K562 (cell line): ENCODE data around the gene ALG9. TPM values are rescaled to one million over a fixed set of nuclear protein-coding genes. Genes with fewer than 3 reads are reported as not detected.

ENCODE experiments used
- ATAC-seq: fragments of 200-7000 bp; cut with Tn5 transposase; 3 replicates; pipeline ENCODE4 v1.9.1; 2020; ENCODE audit warnings: moderate library complexity
- BruUV-seq: library from RNA; stranded (reverse); fragments of 400-500 nt; replicated peaks from 2 replicates; lab custom pipeline; 2021; lab: Mats Ljungman, UMichigan
- CTCF ChIA-PET: fragments of 300-600 bp; formaldehyde crosslinking; extraction: SDS; loops from one replicate; lab custom pipeline; 2021; ENCODE audit warnings: low intra/inter-chr PET ratio; lab: Yijun Ruan, JAX
- POLR2A ChIA-PET: fragments of 300-600, 350-650 bp; sonication (Branson Sonifier 250); formaldehyde crosslinking; extraction: SDS; loops from one replicate; lab custom pipeline; 2021; ENCODE audit warnings: antibody characterized with exemption, inconsistent platforms; lab: Yijun Ruan, JAX
- DNase-seq, 4 experiments: peaks; one replicate each; pipeline versions ENCODE4 v3.0.0 to v3.0.0-alpha.2; 2011 to 2018; ENCODE audit warnings: low spot score in 3 of 4, mixed read lengths in 3 of 4; ENCODE audit errors: extremely low read depth in 1 of 4
- FAIRE-seq: peaks from 2 replicates; lab custom pipeline; 2011; peaks lifted over from hg19 to GRCh38; lab: Jason Lieb, UNC
- H2AFZ ChIP-seq: 2 replicates; pipeline ENCODE4 v1.6.0; 2011; ENCODE audit warnings: low read depth, low read length, control low read depth, inconsistent platforms
- H3K27ac ChIP-seq: fragments of 200-600 bp; 3 replicates; pipeline ENCODE4 v1.8.0; 2011; ENCODE audit warnings: low read depth, mild to moderate bottlenecking, control low read depth, inconsistent platforms, low read length, moderate library complexity, mixed read lengths; ENCODE audit errors: extremely low read depth
- H3K27me3 ChIP-seq, 2 experiments: fragments of 300-600 bp in 1 of 2; 2 replicates in 1 of 2; 3 replicates in 1 of 2; pipeline versions ENCODE4 v1.6.0 to v1.8.0; 2011; ENCODE audit warnings: inconsistent platforms in 2 of 2, low read length in 2 of 2, mild to moderate bottlenecking in 1 of 2, mixed read lengths in 1 of 2, moderate library complexity in 1 of 2; ENCODE audit not compliant: control insufficient read depth in 2 of 2, insufficient read depth in 2 of 2
- H3K36me3 ChIP-seq: fragments of 300-600 bp; 3 replicates; pipeline ENCODE4 v1.8.0; 2011; ENCODE audit warnings: mild to moderate bottlenecking, low read length, inconsistent platforms; ENCODE audit not compliant: control insufficient read depth, insufficient read depth
- H3K4me1 ChIP-seq, 2 experiments: fragments of 200-600 bp in 1 of 2; replicated peaks in 1 of 2; 2 replicates in 1 of 2; 3 replicates in 1 of 2; pipeline versions ENCODE4 v1.5.1 to v1.8.0; 2011; ENCODE audit warnings: inconsistent platforms in 2 of 2, low read length in 2 of 2, mild to moderate bottlenecking in 1 of 2, mixed read lengths in 1 of 2, moderate library complexity in 1 of 2; ENCODE audit not compliant: control insufficient read depth in 2 of 2, insufficient read depth in 2 of 2
- H3K4me2 ChIP-seq: 2 replicates; pipeline ENCODE4 v1.6.1; 2011; ENCODE audit warnings: low read length, control low read depth, inconsistent platforms, mixed read lengths; ENCODE audit not compliant: insufficient read depth
- H3K4me3 ChIP-seq: fragments of 200-600 bp; sonication (generic), shearing (Covaris generic); 2 replicates; pipeline ENCODE4 v1.5.1; 2016; ENCODE audit warnings: control low read depth, inconsistent platforms
- H3K79me2 ChIP-seq: fragments of 200-600 bp; 3 replicates; pipeline ENCODE4 v1.8.0; 2011; ENCODE audit warnings: low read length, inconsistent platforms; ENCODE audit not compliant: control insufficient read depth, insufficient read depth
- H3K9ac ChIP-seq, 2 experiments: 2 replicates each; pipeline versions ENCODE4 v1.6.0 to v1.6.1; 2011; ENCODE audit warnings: low read depth in 2 of 2, low read length in 2 of 2, control low read depth in 1 of 2, inconsistent platforms in 1 of 2, mild to moderate bottlenecking in 1 of 2, mixed read lengths in 1 of 2; ENCODE audit not compliant: insufficient read depth in 1 of 2
- H3K9me1 ChIP-seq: one replicate; pipeline ENCODE4 v1.6.0; 2011; ENCODE audit warnings: inconsistent platforms, mild to moderate bottlenecking, low read length, moderate library complexity; ENCODE audit not compliant: control insufficient read depth, insufficient read depth
- H3K9me3 ChIP-seq: replicated peaks from 2 replicates; pipeline ENCODE4 v1.5.1; 2011; ENCODE audit warnings: low read depth, low read length, inconsistent platforms; ENCODE audit not compliant: control insufficient read depth, insufficient read depth
- H4K20me1 ChIP-seq: replicated peaks from 2 replicates; pipeline ENCODE4 v1.6.1; 2011; ENCODE audit warnings: low read length, inconsistent platforms, mixed read lengths; ENCODE audit not compliant: control insufficient read depth, insufficient read depth
- CHCHD3 ChIP-seq: fragments of 250-450 bp; sonication (Bioruptor Pico); IDR thresholded peaks from 2 replicates; pipeline ENCODE4 v2.1.2; 2022; ENCODE audit warnings: mild to moderate bottlenecking
- NCOA4 ChIP-seq: fragments of 450-650 bp; IDR thresholded peaks from 2 replicates; pipeline ENCODE4 v1.6.1; 2018; ENCODE audit warnings: mild to moderate bottlenecking; ENCODE audit not compliant: partially characterized antibody
- TOE1 ChIP-seq, 2 experiments: fragments of 450-650 bp in 1 of 2; sonication (generic) in 1 of 2; formaldehyde crosslinking in 1 of 2; IDR thresholded peaks; 2 replicates each; pipeline versions ENCODE4 v1.7.1 to v1.8.0; 2016 to 2022; ENCODE audit warnings: borderline replicate concordance in 2 of 2, mild to moderate bottlenecking in 2 of 2, antibody characterized with exemption in 1 of 2, inconsistent platforms in 1 of 2, low read depth in 1 of 2, missing genetic modification reagents in 1 of 2, moderate library complexity in 1 of 2
- ZZZ3 ChIP-seq: fragments of 450-650 bp; IDR thresholded peaks from 2 replicates; pipeline ENCODE4 v1.6.1; 2016; ENCODE audit warnings: antibody characterized with exemption, mild to moderate bottlenecking, moderate library complexity
- WGBS: fragments of 100-300 bp; shearing (Covaris generic); methylation state at CpG from one replicate; pipeline ENCODE4 v1.1.6; 2016; ENCODE audit warnings: low coverage, mixed read lengths; ENCODE audit not compliant: insufficient coverage; ENCODE audit errors: missing lambda C conversion rate; 5-methylcytosine and 5-hydroxymethylcytosine counted together
- in situ Hi-C: fragments of 300-500 bp; cut with MboI; formaldehyde crosslinking; loops from 4 replicates; pipeline ENCODE4 v1.15.0; 2018; ENCODE audit warnings: inconsistent platforms, mixed read lengths
- intact Hi-C: fragments of 100-400 bp; cut with micrococcal nuclease; formaldehyde crosslinking; loops from 2 replicates; pipeline ENCODE4 v1.14.2; 2022
- polyA plus RNA-seq, 8 experiments: library from polyadenylated mRNA; depleted of rRNA in 4 of 8; stranded (reverse) in 5 of 8; unstranded in 3 of 8; fragments of >200 nt; fragmentation: Nextera tagmentation in 2 of 8; fragmentation: Illumina TruSeq in 1 of 8; extraction: Ambion mirVana in 2 of 8; extraction: Trizol in 1 of 8; gene quantifications; 2 replicates each; pipeline versions ENCODE4 v1.2.1 to v1.2.3, GENCODE V29; 2011 to 2014; ENCODE audit warnings: inconsistent platforms in 1 of 8, missing spikeins in 1 of 8
- total RNA-seq, 7 experiments: library from RNA; depleted of rRNA in 6 of 7; stranded (reverse); fragments of >200 nt in 6 of 7; fragmentation: Illumina TruSeq in 2 of 7; extraction: Trizol in 2 of 7; gene quantifications; 2 replicates each; pipeline versions ENCODE4 v1.2.1 to v1.2.3, GENCODE V29; 2011 to 2021; ENCODE audit warnings: low replicate concordance in 1 of 7
- TF ChIP-seq, protein P1 (sequence below): sonication (generic); formaldehyde crosslinking; IDR thresholded peaks from 2 replicates; pipeline ENCODE4 v1.8.1; 2022; ENCODE audit warnings: missing genetic modification reagents
- TF ChIP-seq, protein P2 (sequence below): fragments of 250-450 bp; sonication (Bioruptor Pico); IDR thresholded peaks from 2 replicates; pipeline ENCODE4 v1.4.0; 2020
- TF ChIP-seq, protein P3 (sequence below): fragments of 450-650 bp; conservative IDR thresholded peaks from 2 replicates; pipeline ENCODE4 v1.6.1; 2016; ENCODE audit warnings: missing genetic modification characterization, low read depth, mild to moderate bottlenecking, control low read depth, missing compliant biosample characterization
- TF ChIP-seq, protein P4 (sequence below), 2 experiments: IDR thresholded peaks in 1 of 2; conservative IDR thresholded peaks in 1 of 2; 2 replicates each; pipeline ENCODE4 v1.6.1; 2016; ENCODE audit warnings: low read depth in 2 of 2, mild to moderate bottlenecking in 1 of 2, missing compliant biosample characterization in 1 of 2, missing genetic modification characterization in 1 of 2, moderate library complexity in 1 of 2

The ALG9 gene
- total and polyA plus RNA-seq, 9 of the 15 experiments (the other 6 are each of a cell fraction or from before 2014, with no cell fraction given), result 11.5 to 40.5 (median 24.9) TPM

DNA sequence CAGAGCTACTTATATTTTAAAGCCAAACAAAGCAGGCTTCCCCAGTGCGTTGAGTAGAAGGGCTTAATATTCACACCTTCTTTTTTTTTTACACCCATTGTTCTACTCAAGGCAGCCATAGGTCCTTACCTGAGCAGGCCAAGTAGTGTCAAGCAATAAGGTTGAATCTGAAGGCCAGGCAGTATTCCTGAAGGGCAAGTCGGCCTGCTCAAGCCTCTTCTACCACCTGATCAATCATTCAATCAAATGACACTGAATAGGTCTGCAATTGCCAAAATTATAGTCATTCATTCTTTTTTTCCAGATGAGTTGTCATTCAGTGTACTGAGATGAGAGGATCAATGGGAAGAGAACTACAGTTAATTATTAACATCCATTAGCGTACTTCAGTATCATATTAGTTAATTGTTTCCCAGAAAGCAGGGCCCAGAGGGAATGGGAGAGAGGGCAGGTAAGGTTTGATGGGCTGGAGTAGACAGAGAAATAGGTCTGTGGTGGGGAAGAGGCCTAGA, 93.3 kb downstream of the ALG9 start (continued):
- TF ChIP-seq, protein P1, sequence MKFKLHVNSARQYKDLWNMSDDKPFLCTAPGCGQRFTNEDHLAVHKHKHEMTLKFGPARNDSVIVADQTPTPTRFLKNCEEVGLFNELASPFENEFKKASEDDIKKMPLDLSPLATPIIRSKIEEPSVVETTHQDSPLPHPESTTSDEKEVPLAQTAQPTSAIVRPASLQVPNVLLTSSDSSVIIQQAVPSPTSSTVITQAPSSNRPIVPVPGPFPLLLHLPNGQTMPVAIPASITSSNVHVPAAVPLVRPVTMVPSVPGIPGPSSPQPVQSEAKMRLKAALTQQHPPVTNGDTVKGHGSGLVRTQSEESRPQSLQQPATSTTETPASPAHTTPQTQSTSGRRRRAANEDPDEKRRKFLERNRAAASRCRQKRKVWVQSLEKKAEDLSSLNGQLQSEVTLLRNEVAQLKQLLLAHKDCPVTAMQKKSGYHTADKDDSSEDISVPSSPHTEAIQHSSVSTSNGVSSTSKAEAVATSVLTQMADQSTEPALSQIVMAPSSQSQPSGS (CRISPR knock-in tag), result no peak

DNA sequence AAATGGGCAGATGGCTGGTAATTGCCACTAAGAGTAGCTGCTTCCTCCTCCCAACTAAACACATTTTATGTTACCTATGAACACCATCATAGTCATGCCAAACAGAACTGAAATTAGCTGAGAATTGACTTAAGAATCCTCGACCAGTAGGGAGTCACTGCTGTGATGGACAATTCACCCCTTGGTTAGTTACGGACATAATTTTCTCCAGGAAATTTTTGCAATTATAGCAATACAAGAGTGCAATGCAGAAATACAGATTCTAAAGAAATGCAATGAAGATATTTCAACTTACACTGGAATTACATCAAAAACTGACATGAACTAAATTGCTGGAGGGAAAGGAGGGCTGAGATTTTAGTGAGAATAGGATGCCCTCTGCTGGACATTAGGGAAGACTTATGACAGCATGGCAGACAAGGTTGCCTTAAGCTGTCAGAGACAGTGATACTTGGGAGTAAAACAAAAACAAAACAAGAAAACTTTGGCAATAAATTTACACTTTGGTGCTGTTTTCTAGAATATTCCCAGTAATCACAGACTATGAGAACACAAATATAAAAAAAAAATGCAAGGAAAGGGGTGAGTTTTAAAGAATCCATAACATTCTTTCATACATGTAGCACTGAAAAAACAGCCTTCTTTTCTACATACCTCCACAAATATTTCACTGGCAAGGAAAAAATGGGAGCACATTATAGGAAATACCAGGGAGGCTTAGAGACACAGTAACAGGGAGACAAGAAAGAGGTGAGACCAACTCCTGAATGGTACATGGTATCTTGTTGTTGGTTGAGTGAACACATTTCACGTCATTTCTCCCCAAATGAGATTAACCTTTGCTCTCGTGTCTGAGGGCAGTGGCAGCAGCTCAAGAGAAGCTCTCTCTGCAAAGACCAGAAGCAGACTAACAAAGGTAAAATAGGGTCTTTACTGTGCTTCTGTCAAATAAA, 94.0 kb downstream of the ALG9 start:
- Histone ChIP-seq H3K79me2 (no peaks in the 10 kb centered on the region), H3K27ac (0 out of 3 replicates have a peak overlapping the region, but pooled peaks have one; percentile 6), H3K9ac (no peak overlapping the region), H3K9me3 (no peaks in the 10 kb centered on the region), H4K20me1 (no peaks in the 10 kb centered on the region), H3K4me3 (no peak overlapping the region), H3K36me3 (no peaks in the 10 kb centered on the region), H3K9me1 (no peaks in the 10 kb centered on the region), H3K4me2 (no peak overlapping the region), H3K4me1 (no peaks in the 10 kb centered on the region), H3K27me3 (no peaks in the 10 kb centered on the region), H2AFZ (peak overlapping the region; percentile 28)
- CTCF ChIA-PET, result interaction anchor here (1.0 to 3.8 kb wide), 7 partner anchors 10 to 323 kb away, joined by 3 to 38 read pairs (median 13); partner anchors contain the start of genes PPP2R1B and SIK2
- in situ Hi-C loops (loop anchor here (5.0 kb wide), 1 partner anchor 175 kb away; the partner anchor contains the start of gene SIK2), intact Hi-C loops (loop anchor here (1.0 kb wide), 5 partner anchors 64 to 323 kb away; partner anchors contain the start of gene SIK2)
- no TSS peak for BruUV-seq
- 68% methylated on average over 4 of the region's 4 CpGs for WGBS
- peak; percentile 93 for FAIRE-seq
- POLR2A ChIA-PET, result interaction anchor here (0.5 to 1.2 kb wide), 9 partner anchors 8 to 190 kb away, joined by 3 to 5 read pairs (median 3); no protein-coding TSS in a partner anchor
- DNase-seq, result peak; percentile 59 to 77 (median 65)
- peak; percentile 97 for ATAC-seq
- TF ChIP-seq, protein P2, sequence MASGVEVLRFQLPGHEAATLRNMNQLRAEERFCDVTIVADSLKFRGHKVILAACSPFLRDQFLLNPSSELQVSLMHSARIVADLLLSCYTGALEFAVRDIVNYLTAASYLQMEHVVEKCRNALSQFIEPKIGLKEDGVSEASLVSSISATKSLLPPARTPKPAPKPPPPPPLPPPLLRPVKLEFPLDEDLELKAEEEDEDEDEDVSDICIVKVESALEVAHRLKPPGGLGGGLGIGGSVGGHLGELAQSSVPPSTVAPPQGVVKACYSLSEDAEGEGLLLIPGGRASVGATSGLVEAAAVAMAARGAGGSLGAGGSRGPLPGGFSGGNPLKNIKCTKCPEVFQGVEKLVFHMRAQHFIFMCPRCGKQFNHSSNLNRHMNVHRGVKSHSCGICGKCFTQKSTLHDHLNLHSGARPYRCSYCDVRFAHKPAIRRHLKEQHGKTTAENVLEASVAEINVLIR (CRISPR knock-in tag), result no peak
- TF ChIP-seq CHCHD3, result no peak
- no peak for TF ChIP-seq NCOA4
- no peak for TF ChIP-seq TOE1 (IDR thresholded peaks at IDR 0.05; ENCODE audit: borderline replicate concordance)
- no peak for TF ChIP-seq TOE1 (CRISPR knock-in tag; IDR thresholded peaks at IDR 0.05; ENCODE audit: borderline replicate concordance, low read depth)
- TF ChIP-seq, protein P3, sequence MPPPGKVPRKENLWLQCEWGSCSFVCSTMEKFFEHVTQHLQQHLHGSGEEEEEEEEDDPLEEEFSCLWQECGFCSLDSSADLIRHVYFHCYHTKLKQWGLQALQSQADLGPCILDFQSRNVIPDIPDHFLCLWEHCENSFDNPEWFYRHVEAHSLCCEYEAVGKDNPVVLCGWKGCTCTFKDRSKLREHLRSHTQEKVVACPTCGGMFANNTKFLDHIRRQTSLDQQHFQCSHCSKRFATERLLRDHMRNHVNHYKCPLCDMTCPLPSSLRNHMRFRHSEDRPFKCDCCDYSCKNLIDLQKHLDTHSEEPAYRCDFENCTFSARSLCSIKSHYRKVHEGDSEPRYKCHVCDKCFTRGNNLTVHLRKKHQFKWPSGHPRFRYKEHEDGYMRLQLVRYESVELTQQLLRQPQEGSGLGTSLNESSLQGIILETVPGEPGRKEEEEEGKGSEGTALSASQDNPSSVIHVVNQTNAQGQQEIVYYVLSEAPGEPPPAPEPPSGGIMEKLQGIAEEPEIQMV (tag), result no peak
- TF ChIP-seq, protein P4, sequence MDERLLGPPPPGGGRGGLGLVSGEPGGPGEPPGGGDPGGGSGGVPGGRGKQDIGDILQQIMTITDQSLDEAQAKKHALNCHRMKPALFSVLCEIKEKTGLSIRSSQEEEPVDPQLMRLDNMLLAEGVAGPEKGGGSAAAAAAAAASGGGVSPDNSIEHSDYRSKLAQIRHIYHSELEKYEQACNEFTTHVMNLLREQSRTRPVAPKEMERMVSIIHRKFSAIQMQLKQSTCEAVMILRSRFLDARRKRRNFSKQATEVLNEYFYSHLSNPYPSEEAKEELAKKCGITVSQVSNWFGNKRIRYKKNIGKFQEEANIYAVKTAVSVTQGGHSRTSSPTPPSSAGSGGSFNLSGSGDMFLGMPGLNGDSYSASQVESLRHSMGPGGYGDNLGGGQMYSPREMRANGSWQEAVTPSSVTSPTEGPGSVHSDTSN (CRISPR knock-in tag; IDR thresholded peaks at IDR 0.05; ENCODE audit: low read depth), result no peak
- TF ChIP-seq, protein P4 (tag; conservative IDR thresholded peaks at IDR 0.05; ENCODE audit: low read depth), result 0 out of 2 replicates have a peak, but pooled peaks have one; percentile 21
- no peak for TF ChIP-seq ZZZ3
